Measurements from ENCODE around the gene EID3. TPM values are rescaled to one million over a fixed set of nuclear protein-coding genes. Genes with fewer than 3 reads are reported as not detected.

Gene EID3
- total and polyA plus RNA-seq, 9 of the 15 experiments (the other 6 are each of a cell fraction or from before 2014, with no cell fraction given) = 0.07 to 3.5 (median 0.42) TPM

DNA sequence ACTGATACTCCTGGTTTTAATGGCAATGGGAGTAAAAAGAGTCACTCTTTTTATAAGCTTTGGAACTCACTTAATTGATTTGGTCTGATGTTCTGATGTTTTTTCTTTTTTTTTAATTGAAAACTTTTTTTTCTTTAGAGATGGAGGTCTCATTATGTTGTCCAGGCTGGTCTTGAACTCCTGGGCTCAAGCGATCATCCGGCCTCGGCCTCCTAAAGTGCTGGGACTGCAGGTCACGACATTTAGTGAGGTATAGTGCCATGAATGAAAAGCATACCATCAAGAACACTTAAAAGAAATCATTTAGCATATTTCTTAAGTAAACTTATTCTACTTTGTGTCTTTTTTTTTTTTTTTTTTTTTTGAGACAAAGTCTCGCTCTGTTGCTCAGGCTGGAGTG, 12.7 kb upstream of the EID3 start:
- no peak overlapping the region for H2AFZ ChIP-seq (ENCODE audit: low read depth, low read length)
- peak; percentile 46; the same call in 1 of the 2 replicates for TF ChIP-seq RBFOX2 (IDR thresholded peaks at IDR 0.05; ENCODE audit: low read depth, low read length)
- TF ChIP-seq, protein P1, sequence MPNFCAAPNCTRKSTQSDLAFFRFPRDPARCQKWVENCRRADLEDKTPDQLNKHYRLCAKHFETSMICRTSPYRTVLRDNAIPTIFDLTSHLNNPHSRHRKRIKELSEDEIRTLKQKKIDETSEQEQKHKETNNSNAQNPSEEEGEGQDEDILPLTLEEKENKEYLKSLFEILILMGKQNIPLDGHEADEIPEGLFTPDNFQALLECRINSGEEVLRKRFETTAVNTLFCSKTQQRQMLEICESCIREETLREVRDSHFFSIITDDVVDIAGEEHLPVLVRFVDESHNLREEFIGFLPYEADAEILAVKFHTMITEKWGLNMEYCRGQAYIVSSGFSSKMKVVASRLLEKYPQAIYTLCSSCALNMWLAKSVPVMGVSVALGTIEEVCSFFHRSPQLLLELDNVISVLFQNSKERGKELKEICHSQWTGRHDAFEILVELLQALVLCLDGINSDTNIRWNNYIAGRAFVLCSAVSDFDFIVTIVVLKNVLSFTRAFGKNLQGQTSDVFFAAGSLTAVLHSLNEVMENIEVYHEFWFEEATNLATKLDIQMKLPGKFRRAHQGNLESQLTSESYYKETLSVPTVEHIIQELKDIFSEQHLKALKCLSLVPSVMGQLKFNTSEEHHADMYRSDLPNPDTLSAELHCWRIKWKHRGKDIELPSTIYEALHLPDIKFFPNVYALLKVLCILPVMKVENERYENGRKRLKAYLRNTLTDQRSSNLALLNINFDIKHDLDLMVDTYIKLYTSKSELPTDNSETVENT (CRISPR knock-in tag; IDR thresholded peaks at IDR 0.05) = no peak
- WGBS (ENCODE audit: insufficient coverage, low coverage, missing lambda C conversion rate) = 99% methylated on average over 4 of the region's 5 CpGs
- no TSS peak for BruUV-seq (replicated peaks)
- in situ Hi-C loops (cut with MboI) = loop anchor here (10.0 kb wide), 1 partner anchor 76 kb away; the partner anchor contains the start of gene TXNRD1
- DNase-seq (ENCODE audit: extremely low read depth in 1 of 4, low spot score in 3 of 4) (no peak), FAIRE-seq (no peak), ATAC-seq (no peak)
- H3K27me3 ChIP-seq (ENCODE audit: control insufficient read depth in 2 of 2, insufficient read depth in 2 of 2, low read length in 2 of 2) = no peaks in the 10 kb centered on the region
- no peak overlapping the region for H3K4me2 ChIP-seq (ENCODE audit: insufficient read depth, low read length)
- peaks cover 3% of the 10 kb centered on the region for H3K9me1 ChIP-seq (ENCODE audit: control insufficient read depth, insufficient read depth, low read length)
- H3K27ac ChIP-seq (ENCODE audit: extremely low read depth, low read depth, low read length) = no peak overlapping the region
- CTCF ChIA-PET (ENCODE audit: low intra/inter-chr PET ratio) = no interaction called here
- H3K36me3 ChIP-seq (ENCODE audit: control insufficient read depth, insufficient read depth, low read length) = peaks cover 63% of the 10 kb centered on the region
- H3K9ac ChIP-seq (ENCODE audit: insufficient read depth in 1 of 2, low read depth in 2 of 2, low read length in 2 of 2) = no peak overlapping the region
- peaks cover 17% of the 10 kb centered on the region for H4K20me1 ChIP-seq (replicated peaks; ENCODE audit: control insufficient read depth, insufficient read depth, low read length)
- H3K4me3 ChIP-seq = no peak overlapping the region
- no peaks in the 10 kb centered on the region for H3K9me3 ChIP-seq (replicated peaks; ENCODE audit: control insufficient read depth, insufficient read depth, low read depth, low read length)
- intact Hi-C loops (cut with micrococcal nuclease) = no loop called here
- H3K79me2 ChIP-seq (ENCODE audit: control insufficient read depth, insufficient read depth, low read length) = peaks cover 88% of the 10 kb centered on the region
- H3K4me1 ChIP-seq (replicated peaks in 1 of 2; ENCODE audit: control insufficient read depth in 2 of 2, insufficient read depth in 2 of 2, low read length in 2 of 2) = peaks cover 4 to 9% of the 10 kb centered on the region in 2 experiments; a peak in 4 of 5 replicates
- POLR2A ChIA-PET = interaction anchor here (4.4 to 9.5 kb wide), 3 partner anchors 7 to 71 kb away, joined by 28 to 104 read pairs (median 67); partner anchors contain the start of gene TXNRD1
